Measurements from ENCODE around the gene MEF2D.
A peak's percentile ranks its signal among the peaks of the same experiment; 100 is the strongest.

The MEF2D gene

GRCh38 chr1:156467906-156468305, 32.7 kb downstream of the MEF2D start:
- no peak for DNase-seq (ENCODE audit: low spot score)

GRCh38 chr1:156467385-156467784, 33.2 kb downstream of the MEF2D start:
- no peak for DNase-seq (ENCODE audit: low spot score)

GRCh38 chr1:156465747-156466365, 34.7 kb downstream of the MEF2D start:
- no peak for DNase-seq (ENCODE audit: low spot score)

GRCh38 chr1:156464825-156465452, 35.6 kb downstream of the MEF2D start:
- DNase-seq (ENCODE audit: low spot score), result no peak

GRCh38 chr1:156464335-156464734, 36.2 kb downstream of the MEF2D start:
- DNase-seq (ENCODE audit: low spot score), result no peak

GRCh38 chr1:156463874-156464273, 36.7 kb downstream of the MEF2D start:
- no peak for DNase-seq (ENCODE audit: low spot score)

- DNase-seq (ENCODE audit: low spot score), result no peak
Measured at GRCh38 chr1:156462954-156463795, 37.4 kb downstream of the MEF2D start.

GRCh38 chr1:156461781-156462647, 38.6 kb downstream of the MEF2D start:
- DNase-seq (ENCODE audit: low spot score), result no peak

GRCh38 chr1:156461109-156461508, 39.5 kb downstream of the MEF2D start:
- no peak for DNase-seq (ENCODE audit: low spot score)

- no peak for DNase-seq (ENCODE audit: low spot score)
Measured at GRCh38 chr1:156460525-156460924, 40.0 kb downstream of the MEF2D start.

GRCh38 chr1:156458181-156458503, 42.4 kb downstream of the MEF2D start:
- DNase-seq (ENCODE audit: low spot score), result no peak

GRCh38 chr1:156456625-156457465, 43.7 kb downstream of the MEF2D start:
- peak; percentile 98 for DNase-seq (ENCODE audit: low spot score)

- DNase-seq (ENCODE audit: low spot score), result no peak
Measured at GRCh38 chr1:156455362-156455761, 45.2 kb downstream of the MEF2D start.

- DNase-seq (ENCODE audit: low spot score), result peak; percentile 28
Measured at GRCh38 chr1:156452907-156453306, 47.7 kb downstream of the MEF2D start.

GRCh38 chr1:156451505-156452160, 48.9 kb downstream of the MEF2D start:
- no peak for DNase-seq (ENCODE audit: low spot score)

- DNase-seq (ENCODE audit: low spot score), result no peak
Measured at GRCh38 chr1:156448134-156448967, 52.2 kb downstream of the MEF2D start.

- DNase-seq (ENCODE audit: low spot score), result peak; percentile 83
Measured at GRCh38 chr1:156445789-156446263, 54.7 kb downstream of the MEF2D start.

- no peak for DNase-seq (ENCODE audit: low spot score)
Measured at GRCh38 chr1:156444407-156445001, 56.1 kb downstream of the MEF2D start.

GRCh38 chr1:156443286-156443685, 57.3 kb downstream of the MEF2D start:
- DNase-seq (ENCODE audit: low spot score), result no peak

Measured in activated CD4-positive, alpha-beta T cell treated with anti-CD3 and anti-CD28 coated beads, Interleukin-2, Interleukin-4, amounts not matched to agents 100 ng/mL and 50 ng/mL, durations not matched to agents 16 hours and 8 hours (primary cell).